ENCODE results near the gene MAP3K6.
A peak's percentile ranks its signal among the peaks of the same experiment; 100 is the strongest.
"Not testable (repeated sequence)": the region's sequence is repeated elsewhere in the genome, so short reads cannot be mapped to it uniquely, and the experiment has no call there.

The MAP3K6 gene

GRCh38 chr1:27395441-27396195 is 28.9 kb upstream of the MAP3K6 start:
- DNase-seq: peak; percentile 49 to 84

GRCh38 chr1:27394925-27395324 is 28.2 kb upstream of the MAP3K6 start:
- DNase-seq: no peak

- no peak for DNase-seq
Observed at GRCh38 chr1:27394282-27394658, 27.5 kb upstream of the MAP3K6 start.

- DNase-seq: no peak
Observed at GRCh38 chr1:27393641-27394281, 27.0 kb upstream of the MAP3K6 start.

GRCh38 chr1:27392778-27393635 is 26.2 kb upstream of the MAP3K6 start:
- no peak for DNase-seq

- DNase-seq: peak; percentile 71 to 88
Observed at GRCh38 chr1:27392096-27392777, 25.5 kb upstream of the MAP3K6 start, which contains the start of gene GPR3. TSS of gene GPR3 (plus strand) at chr1:27392622. CDS start at chr1:27393799, 1,177 bp downstream.

- DNase-seq: no peak
Observed at GRCh38 chr1:27391511-27392095, 24.8 kb upstream of the MAP3K6 start.

GRCh38 chr1:27388337-27389005 is 21.7 kb upstream of the MAP3K6 start:
- peak in 1 of 2 donors; percentile 64 for DNase-seq

GRCh38 chr1:27384797-27385196 is 18.0 kb upstream of the MAP3K6 start:
- DNase-seq: not testable (repeated sequence)

- no peak for DNase-seq
Observed at GRCh38 chr1:27383661-27384060, 16.9 kb upstream of the MAP3K6 start.

- no peak for DNase-seq
Observed at GRCh38 chr1:27383039-27383605, 16.4 kb upstream of the MAP3K6 start, which contains the start of gene CD164L2. TSS of gene CD164L2 (minus strand) at chr1:27383333. CDS start at chr1:27383239, 94 bp downstream.

GRCh38 chr1:27381969-27382762 is 15.4 kb upstream of the MAP3K6 start:
- no peak for DNase-seq

- DNase-seq: no peak
Observed at GRCh38 chr1:27380766-27381733, 14.3 kb upstream of the MAP3K6 start.

- peak in 1 of 2 donors; percentile 34 for DNase-seq
Observed at GRCh38 chr1:27380224-27380623, 13.5 kb upstream of the MAP3K6 start.

GRCh38 chr1:27379564-27380122 is 12.9 kb upstream of the MAP3K6 start:
- DNase-seq: no peak

- DNase-seq: no peak
Observed at GRCh38 chr1:27377760-27378495, 11.2 kb upstream of the MAP3K6 start.

GRCh38 chr1:27374362-27375086 is 7.8 kb upstream of the MAP3K6 start, which contains the start of gene FCN3:
TSS of gene FCN3 (minus strand) at chr1:27374824. CDS start at chr1:27374818, 6 bp downstream.
- DNase-seq: no peak
